Iris pigment epithelial cell (primary cell): ENCODE data around the gene TFE3.
"Not testable (repeated sequence)": the region's sequence is repeated elsewhere in the genome, so short reads cannot be mapped to it uniquely, and the experiment has no call there.

ENCODE experiments used
- DNase-seq: peaks from one replicate; pipeline ENCODE4 v3.0.0-alpha.2; 2011; ENCODE audit warnings: low read depth

TFE3 gene

GRCh38 chrX:49000636-49001035 lies 42.5 kb downstream of the TFE3 start:
- no peak for DNase-seq

DNA sequence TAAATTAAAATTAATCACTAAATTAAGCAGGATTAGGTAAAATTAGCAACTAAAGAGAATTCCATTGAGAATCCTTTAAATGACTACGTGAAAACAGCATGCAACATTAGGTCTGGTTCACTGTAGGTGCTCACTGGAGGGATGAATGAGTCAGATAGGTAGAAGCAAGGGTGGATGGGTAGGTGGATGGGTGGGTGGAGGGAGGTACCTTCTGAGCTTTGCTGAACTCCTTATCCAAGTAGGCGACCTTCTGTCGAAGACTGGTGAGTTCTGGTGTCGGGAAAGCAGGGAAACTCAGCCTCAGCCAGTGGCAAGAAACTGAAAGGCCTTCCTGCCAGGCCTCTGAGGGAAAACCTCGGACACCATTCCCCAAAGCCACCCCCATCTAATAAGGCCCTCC lies 44.1 kb downstream of the TFE3 start:
- DNase-seq = no peak

- DNase-seq = no peak
These were observed 44.8 kb downstream of the TFE3 start for GRCh38 chrX:48998391-48998790.

DNA sequence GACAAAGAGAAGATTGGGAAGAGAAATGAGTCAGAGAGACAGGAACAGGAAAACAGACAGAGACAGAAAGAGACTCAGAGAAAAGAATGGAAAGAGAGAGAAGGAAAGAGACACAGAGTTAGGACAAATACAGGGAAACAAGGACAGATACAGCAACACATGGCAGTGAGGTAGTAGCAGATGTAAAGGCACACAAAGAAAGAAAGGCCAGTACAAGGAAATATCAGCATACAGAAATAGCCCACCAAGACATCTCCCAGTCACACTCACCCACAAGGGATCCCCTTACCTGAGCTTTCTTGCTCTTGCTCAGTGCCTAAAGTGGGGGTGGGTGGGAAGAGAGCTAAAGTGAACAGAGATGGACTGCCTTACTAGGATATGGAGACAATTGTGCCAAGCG lies 45.3 kb downstream of the TFE3 start:
- DNase-seq = no peak

DNA sequence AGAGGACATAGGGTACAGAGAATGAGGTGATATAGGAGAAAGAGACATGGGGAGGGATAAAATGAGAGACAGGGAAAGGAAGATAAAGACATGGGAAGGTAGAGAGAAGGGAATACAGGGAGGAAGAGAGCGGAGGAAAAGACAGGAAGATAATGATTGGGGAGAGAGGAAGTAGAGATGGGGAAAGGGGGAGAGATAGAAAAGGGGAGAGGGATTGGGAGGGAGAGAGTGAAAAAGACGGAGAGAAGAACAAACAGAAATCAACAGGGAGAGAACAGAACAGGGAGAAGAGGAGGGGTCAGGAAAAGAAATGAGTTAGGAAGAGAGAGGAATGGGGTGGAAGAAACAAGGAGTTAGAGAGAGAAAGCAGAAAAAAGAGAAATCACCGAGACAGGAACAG lies 45.7 kb downstream of the TFE3 start:
- DNase-seq = no peak

DNA sequence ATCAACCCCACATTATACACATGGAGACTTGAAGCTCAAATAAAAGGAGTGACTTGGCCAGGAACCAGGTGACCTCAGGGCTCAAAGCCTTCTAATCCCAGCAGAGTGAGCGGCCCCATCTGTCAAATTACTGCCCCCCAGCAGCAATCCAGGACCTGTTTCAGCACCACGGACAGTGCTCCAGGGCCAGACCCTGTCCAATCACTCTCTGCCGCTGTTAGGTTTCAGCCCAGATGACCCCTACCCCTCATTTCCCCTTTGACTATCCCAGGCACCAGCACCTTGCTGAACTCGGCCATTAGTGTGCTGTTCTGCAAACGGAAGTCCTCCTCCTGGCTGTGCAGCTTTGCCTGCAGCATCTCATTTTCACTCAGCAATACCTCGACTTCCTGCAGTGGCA lies 46.2 kb downstream of the TFE3 start:
- no peak for DNase-seq

- no peak for DNase-seq
These were observed 50.8 kb downstream of the TFE3 start for GRCh38 chrX:48992341-48992740.

GRCh38 chrX:48989483-48989882 lies 53.7 kb downstream of the TFE3 start:
- no peak for DNase-seq

- no peak for DNase-seq
These were observed 59.3 kb downstream of the TFE3 start for GRCh38 chrX:48983896-48984295.

- DNase-seq = no peak
These were observed 60.1 kb downstream of the TFE3 start for GRCh38 chrX:48983081-48983480.

DNA sequence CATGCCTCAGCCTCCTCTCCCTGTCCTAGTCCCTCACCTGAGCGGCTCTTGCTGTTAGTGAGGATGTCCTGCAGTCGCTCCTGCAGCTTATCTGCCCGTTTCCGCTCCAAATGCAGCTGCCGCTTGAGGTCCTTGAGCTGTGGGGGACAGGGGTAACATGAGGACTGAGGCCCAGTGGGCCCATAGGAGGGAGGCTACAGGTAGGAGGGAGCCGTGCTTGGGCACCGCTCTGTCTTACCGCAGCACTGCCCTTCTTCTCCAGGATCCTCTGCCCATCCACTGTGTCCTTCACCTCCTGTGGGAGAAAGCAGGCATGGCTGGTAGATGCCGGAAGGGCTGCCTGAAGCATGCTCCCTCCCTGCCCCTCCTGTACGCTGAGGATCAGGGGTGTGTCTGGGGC lies 62.0 kb downstream of the TFE3 start:
- no peak for DNase-seq

DNA sequence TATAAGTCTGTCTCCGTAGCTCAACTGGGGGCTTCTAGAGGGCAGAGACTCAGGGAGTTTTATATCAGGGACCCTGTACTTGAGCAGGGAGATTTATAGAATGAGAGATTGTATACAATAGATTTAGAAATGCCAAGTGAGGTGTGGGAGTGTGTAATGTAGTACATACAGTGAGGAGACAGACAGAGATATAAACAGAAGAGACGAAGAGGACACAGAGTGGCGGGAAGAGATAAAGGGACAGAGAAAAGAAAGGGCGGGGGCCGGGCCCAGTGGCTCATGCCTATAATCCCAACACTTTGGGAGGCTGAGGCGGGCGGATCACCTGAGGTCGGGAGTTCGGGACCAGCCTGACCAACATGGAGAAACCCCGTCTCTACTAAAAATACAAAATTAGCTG lies 62.8 kb downstream of the TFE3 start:
- not testable (repeated sequence) for DNase-seq
